Activated naive CD8-positive, alpha-beta T cell treated with anti-CD3 and anti-CD28 coated beads for 36 hours (primary cell): ENCODE results near the gene DCP2. TPM values are rescaled to one million over a fixed set of nuclear protein-coding genes. Genes with fewer than 3 reads are reported as not detected.
A peak's percentile ranks its signal among the peaks of the same experiment; 100 is the strongest.

Source experiments
- DNase-seq: peaks from one replicate; pipeline ENCODE4 v3.0.0; 2021
- H3K27ac Mint-ChIP-seq: one replicate; pipeline ENCODE4 v1.8.0; 2022; ENCODE audit warnings: mild to moderate bottlenecking, moderate library complexity, mixed read lengths
- H3K27me3 Mint-ChIP-seq: one replicate; pipeline ENCODE4 v1.8.0; 2022; ENCODE audit warnings: mild to moderate bottlenecking, mixed read lengths
- H3K36me3 Mint-ChIP-seq: one replicate; pipeline ENCODE4 v1.8.0; 2021; ENCODE audit warnings: mild to moderate bottlenecking, mixed read lengths
- H3K4me1 Mint-ChIP-seq: one replicate; pipeline ENCODE4 v1.8.0; 2021; ENCODE audit warnings: mixed read lengths
- H3K4me3 Mint-ChIP-seq: one replicate; pipeline ENCODE4 v1.8.0; 2022; ENCODE audit warnings: mild to moderate bottlenecking, moderate library complexity, mixed read lengths
- H3K9me3 Mint-ChIP-seq: one replicate; pipeline ENCODE4 v1.8.0; 2022; ENCODE audit warnings: mixed read lengths
- total RNA-seq, 2 experiments: library from RNA; stranded (reverse); gene quantifications; one replicate each; pipeline ENCODE4 v1.2.3, GENCODE V29; 2021

DCP2 gene
- total RNA-seq, 2 experiments from 2014 or later, result 78.0 to 78.7 TPM

DNA sequence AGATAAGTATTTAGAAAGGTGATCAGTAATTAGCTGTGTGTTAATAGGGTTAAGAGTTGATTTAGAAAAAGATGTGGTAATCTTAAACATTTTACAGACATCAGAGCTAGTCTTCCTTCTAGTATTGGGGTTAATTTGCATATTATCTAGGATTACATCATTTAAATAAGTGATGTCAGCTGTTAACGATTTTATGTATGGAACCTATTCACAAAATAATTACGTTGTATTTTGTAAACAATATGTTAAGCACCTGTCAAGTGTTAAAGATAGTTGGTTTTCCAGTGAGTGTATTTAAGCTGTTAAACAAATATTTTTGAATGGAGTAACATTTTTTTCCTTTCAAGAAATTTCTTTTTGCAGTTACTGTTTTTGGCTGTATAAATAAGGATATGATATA lies 2.2 kb downstream of the DCP2 start:
- H3K4me1 Mint-ChIP-seq, result peaks cover 45% of the 10 kb centered on the region
- no peak overlapping the region for H3K27ac Mint-ChIP-seq
- no peaks in the 10 kb centered on the region for H3K27me3 Mint-ChIP-seq
- DNase-seq, result no peak
- H3K36me3 Mint-ChIP-seq, result peaks cover 31% of the 10 kb centered on the region
- no peaks in the 10 kb centered on the region for H3K9me3 Mint-ChIP-seq
- peak overlapping the region; percentile 98 for H3K4me3 Mint-ChIP-seq

GRCh38 chr5:112979723-112980122 lies 3.1 kb downstream of the DCP2 start:
- peak overlapping the region; percentile 77 for H3K4me3 Mint-ChIP-seq
- H3K27ac Mint-ChIP-seq, result peak overlapping the region; percentile 74
- DNase-seq, result no peak
- H3K27me3 Mint-ChIP-seq, result no peaks in the 10 kb centered on the region
- peaks cover 35% of the 10 kb centered on the region for H3K36me3 Mint-ChIP-seq
- H3K9me3 Mint-ChIP-seq, result no peaks in the 10 kb centered on the region
- peaks cover 52% of the 10 kb centered on the region for H3K4me1 Mint-ChIP-seq

DNA sequence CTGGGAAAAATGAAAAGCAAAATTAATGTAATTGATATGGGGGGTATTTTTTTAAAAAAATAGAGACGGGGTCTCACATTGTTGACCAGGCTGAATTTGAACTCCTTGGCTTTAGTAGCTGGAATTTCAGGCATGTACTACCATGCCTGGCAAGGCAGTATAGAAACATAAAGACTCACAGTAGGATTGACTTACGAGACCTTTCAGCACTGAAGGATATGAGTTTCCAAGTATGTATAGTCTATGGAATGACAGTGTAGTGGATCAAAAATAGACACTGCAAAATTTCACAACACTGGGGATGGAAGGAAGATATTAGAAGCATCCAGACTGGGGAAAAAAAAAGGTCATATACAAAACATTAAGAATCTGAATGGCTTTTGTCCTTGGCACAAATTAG lies 6.8 kb downstream of the DCP2 start:
- Mint-ChIP-seq H3K27me3 (no peaks in the 10 kb centered on the region), H3K36me3 (peaks cover 30% of the 10 kb centered on the region), H3K4me1 (peaks cover 47% of the 10 kb centered on the region), H3K27ac (no peak overlapping the region), H3K4me3 (no peak overlapping the region), H3K9me3 (no peaks in the 10 kb centered on the region)
- DNase-seq, result no peak

- Mint-ChIP-seq H3K4me3 (no peak overlapping the region), H3K36me3 (peaks cover 29% of the 10 kb centered on the region), H3K9me3 (no peaks in the 10 kb centered on the region), H3K27ac (no peak overlapping the region), H3K4me1 (peaks cover 36% of the 10 kb centered on the region), H3K27me3 (no peaks in the 10 kb centered on the region)
- DNase-seq, result no peak
These were observed 9.6 kb downstream of the DCP2 start for GRCh38 chr5:112986224-112986623.

- no peak overlapping the region for H3K27ac Mint-ChIP-seq
- peaks cover 16% of the 10 kb centered on the region for H3K36me3 Mint-ChIP-seq
- peak; percentile 55 for DNase-seq
- H3K27me3 Mint-ChIP-seq, result no peaks in the 10 kb centered on the region
- H3K4me1 Mint-ChIP-seq, result peaks cover 15% of the 10 kb centered on the region
- no peak overlapping the region for H3K4me3 Mint-ChIP-seq
- no peaks in the 10 kb centered on the region for H3K9me3 Mint-ChIP-seq
These were observed 19.4 kb downstream of the DCP2 start for GRCh38 chr5:112995764-112996618.

- DNase-seq, result no peak
- Mint-ChIP-seq H3K9me3 (no peaks in the 10 kb centered on the region), H3K27ac (no peak overlapping the region), H3K4me1 (peaks cover 17% of the 10 kb centered on the region), H3K27me3 (no peaks in the 10 kb centered on the region), H3K36me3 (peaks cover 20% of the 10 kb centered on the region), H3K4me3 (no peak overlapping the region)
These were observed 20.3 kb downstream of the DCP2 start for GRCh38 chr5:112996830-112997374.

GRCh38 chr5:112998296-112998695 lies 21.7 kb downstream of the DCP2 start:
- Mint-ChIP-seq H3K36me3 (peaks cover 23% of the 10 kb centered on the region), H3K4me1 (peaks cover 15% of the 10 kb centered on the region), H3K9me3 (no peaks in the 10 kb centered on the region), H3K27me3 (no peaks in the 10 kb centered on the region), H3K4me3 (no peak overlapping the region), H3K27ac (no peak overlapping the region)
- no peak for DNase-seq

DNA sequence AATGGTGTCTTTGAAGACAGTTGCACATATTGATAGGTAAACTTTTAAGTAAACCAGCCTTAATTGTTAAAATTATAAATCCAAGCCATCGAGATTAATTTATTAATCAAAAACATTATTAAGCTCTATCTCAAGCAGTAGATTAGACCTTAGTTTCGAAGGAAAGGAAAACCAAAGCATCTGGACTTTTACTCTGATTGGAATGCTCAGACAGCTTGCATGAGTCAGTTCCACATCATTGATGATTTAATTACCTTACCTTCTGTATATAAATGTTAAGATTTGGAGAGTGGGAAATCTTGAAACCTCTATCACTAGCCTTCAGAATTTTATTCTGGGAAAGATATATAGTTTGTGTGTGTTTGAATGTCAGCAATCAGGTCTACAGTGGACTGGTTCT lies 23.9 kb downstream of the DCP2 start:
- H3K4me3 Mint-ChIP-seq, result no peak overlapping the region
- H3K4me1 Mint-ChIP-seq, result peaks cover 13% of the 10 kb centered on the region
- no peaks in the 10 kb centered on the region for H3K27me3 Mint-ChIP-seq
- DNase-seq, result no peak
- peaks cover 25% of the 10 kb centered on the region for H3K36me3 Mint-ChIP-seq
- no peaks in the 10 kb centered on the region for H3K9me3 Mint-ChIP-seq
- H3K27ac Mint-ChIP-seq, result no peak overlapping the region

DNA sequence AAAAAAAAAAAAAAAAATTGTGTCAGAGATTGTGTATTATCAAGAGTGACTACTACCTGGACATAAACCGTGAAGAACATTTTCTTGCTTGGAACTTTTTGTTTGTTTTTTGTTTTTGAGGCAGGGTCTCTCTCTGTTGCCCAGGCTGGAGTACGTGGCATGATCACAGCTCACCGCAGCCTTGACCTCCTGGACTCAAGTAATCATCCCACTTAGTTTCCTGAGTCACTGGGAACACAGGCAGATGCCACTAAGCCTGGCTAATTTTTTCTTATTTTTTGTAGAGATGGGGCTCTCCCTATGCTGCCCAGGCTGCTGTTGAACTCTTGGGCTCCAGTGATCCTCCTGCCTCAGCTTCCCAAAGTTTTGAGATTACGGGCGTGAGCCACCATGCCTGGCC lies 25.8 kb downstream of the DCP2 start:
- Mint-ChIP-seq H3K9me3 (no peaks in the 10 kb centered on the region), H3K4me1 (peaks cover 6% of the 10 kb centered on the region), H3K27ac (no peak overlapping the region), H3K36me3 (peaks cover 19% of the 10 kb centered on the region), H3K4me3 (no peak overlapping the region), H3K27me3 (no peaks in the 10 kb centered on the region)
- no peak for DNase-seq

- Mint-ChIP-seq H3K27me3 (no peaks in the 10 kb centered on the region), H3K36me3 (peaks cover 19% of the 10 kb centered on the region), H3K4me1 (peaks cover 4% of the 10 kb centered on the region), H3K4me3 (no peak overlapping the region), H3K9me3 (no peaks in the 10 kb centered on the region), H3K27ac (no peak overlapping the region)
- DNase-seq, result no peak
These were observed 27.2 kb downstream of the DCP2 start for GRCh38 chr5:113003763-113004162.

GRCh38 chr5:113005454-113005853 lies 28.9 kb downstream of the DCP2 start:
- H3K27me3 Mint-ChIP-seq, result no peaks in the 10 kb centered on the region
- H3K9me3 Mint-ChIP-seq, result no peaks in the 10 kb centered on the region
- H3K27ac Mint-ChIP-seq, result no peak overlapping the region

DNA sequence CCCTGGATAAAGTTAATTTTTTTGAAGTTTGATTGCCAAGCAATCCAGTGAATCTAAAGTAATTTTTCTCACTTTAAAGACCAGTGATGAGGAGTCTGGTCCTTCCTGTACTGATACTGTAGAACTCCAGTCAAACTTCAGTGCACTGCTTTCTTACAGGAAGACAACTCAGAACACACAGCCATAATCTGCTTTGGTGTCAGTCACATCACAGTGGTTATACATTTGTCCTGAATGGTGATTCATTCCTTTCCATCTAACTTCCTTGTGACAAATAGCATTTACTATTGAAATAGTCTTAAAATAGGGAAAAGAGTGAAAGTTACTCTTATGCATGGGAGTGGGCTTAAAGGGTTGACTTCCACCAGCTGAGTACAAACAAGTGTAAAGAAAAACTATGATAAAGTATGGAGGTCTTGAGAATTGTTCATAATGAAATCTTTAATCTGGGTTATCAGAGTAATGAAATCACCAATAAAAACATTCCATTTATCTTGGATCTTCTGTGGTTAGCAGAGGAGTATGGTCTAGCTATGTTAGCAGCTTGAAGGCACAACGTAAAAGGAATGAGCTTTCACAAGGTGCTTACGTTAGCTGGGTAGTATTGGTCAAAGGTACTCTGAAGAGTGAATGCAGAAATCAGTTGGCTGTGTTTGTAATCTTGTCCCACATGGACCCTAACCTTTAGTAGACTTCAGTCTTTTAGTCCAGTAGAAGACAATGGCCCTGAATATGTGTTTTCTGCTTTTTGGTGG lies 41.5 kb downstream of the DCP2 start:
- Mint-ChIP-seq H3K36me3 (peaks cover 38% of the 10 kb centered on the region), H3K9me3 (no peaks in the 10 kb centered on the region), H3K4me3 (no peak overlapping the region), H3K27me3 (no peaks in the 10 kb centered on the region), H3K4me1 (peaks cover 42% of the 10 kb centered on the region), H3K27ac (no peak overlapping the region)
- no peak for DNase-seq

More at GRCh38 chr5:113005454-113005853, 28.9 kb downstream of the DCP2 start:
- H3K4me3 Mint-ChIP-seq, result no peak overlapping the region
- peaks cover 4% of the 10 kb centered on the region for H3K4me1 Mint-ChIP-seq
- peaks cover 21% of the 10 kb centered on the region for H3K36me3 Mint-ChIP-seq
- DNase-seq, result no peak

DNA sequence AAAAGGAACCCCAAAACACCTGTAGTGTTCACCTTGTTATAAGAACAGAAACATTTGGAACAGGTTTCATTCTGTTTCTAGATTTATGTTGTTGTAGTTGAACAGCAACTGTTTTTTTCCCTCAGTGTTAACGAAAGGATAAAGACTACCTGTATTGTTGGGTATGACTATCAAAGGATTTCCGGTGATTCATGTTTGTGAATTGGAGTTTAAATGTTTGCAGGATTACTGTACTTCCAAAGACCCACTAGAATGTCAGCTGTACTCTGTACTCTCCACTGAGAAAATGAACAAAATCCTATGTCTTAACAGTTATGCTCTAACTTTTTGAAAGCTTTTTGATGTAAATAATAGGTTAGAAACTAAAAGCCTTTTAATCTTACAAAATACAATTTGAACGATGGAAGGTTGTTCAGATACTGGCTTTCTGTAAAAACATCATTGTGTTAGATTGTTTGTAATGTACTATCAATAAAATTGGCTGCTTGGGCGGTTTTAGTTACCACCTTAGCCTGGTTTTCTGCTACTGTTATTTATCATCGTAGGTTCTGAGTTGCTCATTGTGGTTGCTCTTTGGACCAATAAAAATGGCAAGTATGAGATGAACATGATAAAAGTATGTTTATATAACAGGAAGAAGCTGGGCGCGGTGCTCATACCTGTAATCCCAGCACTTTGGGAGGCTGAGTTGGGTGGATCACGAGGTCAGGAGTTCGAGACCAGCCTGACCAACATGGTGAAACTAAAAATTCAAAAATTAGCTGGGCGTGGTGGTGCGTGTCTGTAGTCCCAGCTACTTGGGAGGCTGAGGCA lies 44.1 kb downstream of the DCP2 start:
- peaks cover 47% of the 10 kb centered on the region for H3K4me1 Mint-ChIP-seq
- H3K9me3 Mint-ChIP-seq, result no peaks in the 10 kb centered on the region
- H3K4me3 Mint-ChIP-seq, result no peak overlapping the region
- no peak overlapping the region for H3K27ac Mint-ChIP-seq
- peaks cover 32% of the 10 kb centered on the region for H3K36me3 Mint-ChIP-seq
- DNase-seq, result no peak
- no peaks in the 10 kb centered on the region for H3K27me3 Mint-ChIP-seq

GRCh38 chr5:113022661-113023060 lies 46.1 kb downstream of the DCP2 start:
- no peak for DNase-seq
- H3K27me3 Mint-ChIP-seq, result no peaks in the 10 kb centered on the region
- H3K9me3 Mint-ChIP-seq, result no peaks in the 10 kb centered on the region
- no peak overlapping the region for H3K4me3 Mint-ChIP-seq
- peaks cover 42% of the 10 kb centered on the region for H3K4me1 Mint-ChIP-seq
- H3K36me3 Mint-ChIP-seq, result peaks cover 38% of the 10 kb centered on the region
- H3K27ac Mint-ChIP-seq, result peak overlapping the region; percentile 49
